ENCODE results near the gene NPFFR1.
"Not testable (repeated sequence)": the region's sequence is repeated elsewhere in the genome, so short reads cannot be mapped to it uniquely, and the experiment has no call there.

The NPFFR1 gene

DNA sequence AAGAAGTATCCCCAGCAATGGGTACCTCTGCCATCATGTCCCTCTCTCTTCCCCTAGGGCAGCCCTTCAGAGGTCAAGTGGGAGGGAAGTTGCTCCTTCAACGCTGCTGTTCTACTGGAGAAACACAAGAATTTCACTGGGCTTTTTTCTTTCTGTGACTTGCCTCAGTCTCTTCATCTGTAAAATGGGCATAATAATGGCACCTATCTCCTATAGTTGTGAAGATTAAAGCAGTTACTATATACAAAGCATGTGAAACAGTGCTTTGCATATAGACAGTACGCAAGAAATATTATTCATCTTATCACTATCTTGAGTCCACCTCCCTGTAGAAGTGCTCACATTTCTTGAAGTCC is 1.6 kb upstream of the NPFFR1 start:
- no peak for DNase-seq (ENCODE audit: low read depth)

DNA sequence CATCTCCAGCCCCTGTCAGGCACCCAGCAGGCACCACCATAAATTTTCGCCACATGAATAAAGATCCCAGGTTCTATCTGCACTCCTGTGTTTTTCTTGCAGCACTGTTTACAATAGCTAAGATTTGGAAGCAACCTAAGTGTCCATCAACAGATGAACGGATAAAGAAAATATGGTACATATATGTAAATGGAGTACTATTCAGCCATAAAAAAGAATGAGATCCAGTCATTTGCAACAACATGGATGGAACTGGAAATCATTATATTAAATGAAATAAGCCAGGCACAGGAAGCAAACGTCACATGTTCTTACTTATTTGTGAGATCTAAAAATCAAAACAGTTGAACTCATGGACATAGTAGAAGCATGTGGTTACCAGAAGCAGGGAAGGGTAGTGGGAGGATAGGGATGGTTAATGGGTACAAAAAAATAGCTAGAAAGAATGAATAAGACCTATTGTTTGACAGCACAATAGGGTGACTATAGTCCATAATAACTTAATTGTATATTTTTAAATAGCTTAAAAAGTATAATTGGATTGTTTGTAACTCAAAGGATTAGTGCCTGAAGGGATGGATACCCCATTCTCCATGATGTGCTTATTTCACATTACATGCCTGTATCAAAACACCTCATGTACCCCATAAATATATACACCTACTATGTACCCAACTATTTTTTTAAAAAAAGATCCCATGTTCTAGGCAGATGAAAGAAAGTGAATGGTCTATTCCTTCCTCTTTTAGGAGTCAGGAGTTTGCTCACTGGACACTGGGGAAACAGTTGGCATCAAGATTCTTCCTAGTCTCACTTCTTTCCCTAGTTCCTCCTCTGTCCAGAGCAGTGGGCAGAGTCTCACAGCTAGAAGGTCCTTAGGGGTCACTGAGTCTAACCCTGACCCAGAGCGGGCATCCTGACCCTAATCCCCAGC is 1.0 kb upstream of the NPFFR1 start:
- no peak for DNase-seq (ENCODE audit: low read depth)

DNA sequence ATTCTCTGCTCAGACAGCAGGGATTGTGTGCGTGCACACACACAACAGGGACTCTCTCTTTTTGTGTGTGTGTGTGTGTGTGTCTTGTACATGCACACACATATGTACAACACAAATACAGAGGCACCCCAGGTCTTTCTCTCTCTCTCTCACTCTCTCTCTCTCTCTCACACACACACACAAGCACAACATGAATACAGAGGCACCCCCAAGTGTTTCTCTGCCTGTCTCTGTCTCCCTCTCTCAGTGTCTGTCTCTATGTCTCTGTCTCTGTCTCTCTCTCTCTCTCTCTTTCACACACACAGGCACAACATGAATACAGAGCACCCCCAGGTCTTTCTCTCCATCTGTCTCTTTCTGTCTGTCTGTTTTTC is 746 bp downstream of the NPFFR1 start:
- no peak for DNase-seq (ENCODE audit: low read depth)

DNA sequence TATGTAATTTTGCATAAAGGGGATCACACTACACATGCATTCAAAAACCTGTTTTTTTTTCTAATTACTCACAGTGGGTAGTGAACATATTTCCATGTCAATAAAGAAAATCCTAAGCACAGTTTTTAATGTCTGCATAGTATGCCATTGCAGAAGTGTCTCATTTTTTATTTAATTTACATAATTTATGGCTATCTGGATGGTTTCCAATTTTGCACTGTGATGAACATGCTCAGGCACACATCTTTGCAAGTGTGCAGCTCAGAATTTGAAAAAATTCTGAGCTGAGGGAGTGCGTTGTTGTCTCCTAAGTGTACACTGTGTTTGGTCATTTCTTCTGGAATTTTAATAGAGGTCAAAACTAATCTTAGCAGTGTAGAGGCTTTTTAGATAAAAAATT is 2.2 kb downstream of the NPFFR1 start:
- no peak for DNase-seq (ENCODE audit: low read depth)

DNA sequence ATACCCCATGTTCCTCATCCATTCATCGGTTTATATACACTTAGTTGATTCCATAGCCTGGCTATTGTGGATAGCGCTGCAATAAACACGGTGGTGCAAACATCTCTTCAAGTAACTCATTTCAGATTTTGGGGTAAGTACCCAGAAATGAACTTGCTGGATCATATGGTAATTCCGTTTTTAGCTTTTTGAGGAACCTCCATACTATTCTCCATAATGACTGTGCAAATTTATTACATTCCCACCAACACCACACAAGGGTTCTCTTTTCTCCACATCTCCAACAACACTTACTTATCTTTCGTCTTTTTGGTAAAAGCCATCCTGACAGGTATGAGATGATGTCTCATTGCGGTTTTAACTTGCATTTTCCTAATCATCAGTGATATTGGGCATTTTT is 3.7 kb downstream of the NPFFR1 start:
- DNase-seq (ENCODE audit: low read depth), result no peak

DNA sequence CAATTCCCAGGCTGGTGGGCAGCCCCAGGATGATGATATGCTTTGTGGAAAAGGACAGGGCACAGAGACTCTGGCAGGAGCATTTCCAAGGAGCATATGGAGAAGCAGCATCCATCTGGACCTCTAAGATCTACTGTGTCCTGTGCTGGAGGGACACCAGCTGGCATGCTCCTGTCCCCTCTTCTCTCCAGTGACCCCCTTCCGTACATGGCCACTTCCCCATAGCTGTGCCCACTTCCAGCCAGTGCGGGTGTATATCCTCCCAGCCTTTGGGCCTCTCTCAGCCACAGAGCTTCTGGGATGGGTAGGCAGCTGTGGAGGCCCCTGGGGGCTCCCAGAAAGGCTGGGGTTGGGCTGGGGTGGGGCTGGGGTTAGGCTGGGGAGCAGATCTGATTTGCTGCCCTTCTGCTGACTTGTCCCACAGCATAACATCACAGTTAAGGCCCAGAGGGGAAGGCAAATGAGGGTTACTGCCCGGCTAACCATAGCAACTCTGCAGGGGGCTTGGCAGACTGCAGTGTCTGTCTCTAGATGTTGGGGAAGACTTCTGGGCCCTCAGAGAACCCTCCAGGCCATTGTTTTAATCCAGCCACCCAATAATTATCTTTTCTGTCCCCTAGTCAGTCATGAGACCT is 6.3 kb downstream of the NPFFR1 start:
- no peak for DNase-seq (ENCODE audit: low read depth)

DNA sequence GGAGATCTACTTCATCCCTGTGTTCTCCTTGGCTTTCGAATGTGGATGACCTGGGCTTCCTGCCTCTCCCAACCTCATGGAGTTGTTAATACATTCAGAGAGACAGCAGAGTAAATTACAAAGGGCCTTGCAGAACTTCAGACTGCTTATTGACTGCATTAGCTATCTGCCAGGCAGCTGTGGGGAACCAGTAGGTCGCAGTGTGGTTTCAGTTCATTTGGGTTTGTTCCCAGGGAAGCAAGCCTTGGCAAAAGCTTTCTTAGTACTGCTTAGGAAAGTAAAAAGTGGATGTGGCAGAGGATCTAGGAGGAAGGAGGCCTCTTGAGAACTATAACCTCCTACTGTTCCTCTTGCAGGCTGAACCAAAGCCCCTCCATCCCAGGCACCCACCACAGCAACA is 9.2 kb downstream of the NPFFR1 start:
- no peak for DNase-seq (ENCODE audit: low read depth)

DNA sequence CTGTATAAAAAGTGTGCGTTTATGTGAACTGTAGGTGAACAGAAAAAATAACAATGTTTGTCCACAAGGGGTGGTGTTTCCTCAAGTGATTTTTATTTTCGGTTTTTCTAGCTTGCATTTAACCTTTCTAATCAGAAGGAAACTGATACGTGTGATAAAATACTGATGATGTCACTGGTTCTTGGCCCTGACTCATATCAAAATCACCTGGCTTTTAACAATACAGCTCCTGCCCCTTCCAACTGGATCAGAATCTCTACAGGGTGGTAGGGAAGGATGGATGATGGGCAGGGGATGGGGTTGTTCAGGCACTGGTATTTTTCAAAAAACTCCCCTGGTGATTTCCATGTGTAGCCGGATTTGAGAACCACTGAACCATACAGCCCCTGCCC is 10.9 kb downstream of the NPFFR1 start:
- DNase-seq (ENCODE audit: low read depth), result no peak

DNA sequence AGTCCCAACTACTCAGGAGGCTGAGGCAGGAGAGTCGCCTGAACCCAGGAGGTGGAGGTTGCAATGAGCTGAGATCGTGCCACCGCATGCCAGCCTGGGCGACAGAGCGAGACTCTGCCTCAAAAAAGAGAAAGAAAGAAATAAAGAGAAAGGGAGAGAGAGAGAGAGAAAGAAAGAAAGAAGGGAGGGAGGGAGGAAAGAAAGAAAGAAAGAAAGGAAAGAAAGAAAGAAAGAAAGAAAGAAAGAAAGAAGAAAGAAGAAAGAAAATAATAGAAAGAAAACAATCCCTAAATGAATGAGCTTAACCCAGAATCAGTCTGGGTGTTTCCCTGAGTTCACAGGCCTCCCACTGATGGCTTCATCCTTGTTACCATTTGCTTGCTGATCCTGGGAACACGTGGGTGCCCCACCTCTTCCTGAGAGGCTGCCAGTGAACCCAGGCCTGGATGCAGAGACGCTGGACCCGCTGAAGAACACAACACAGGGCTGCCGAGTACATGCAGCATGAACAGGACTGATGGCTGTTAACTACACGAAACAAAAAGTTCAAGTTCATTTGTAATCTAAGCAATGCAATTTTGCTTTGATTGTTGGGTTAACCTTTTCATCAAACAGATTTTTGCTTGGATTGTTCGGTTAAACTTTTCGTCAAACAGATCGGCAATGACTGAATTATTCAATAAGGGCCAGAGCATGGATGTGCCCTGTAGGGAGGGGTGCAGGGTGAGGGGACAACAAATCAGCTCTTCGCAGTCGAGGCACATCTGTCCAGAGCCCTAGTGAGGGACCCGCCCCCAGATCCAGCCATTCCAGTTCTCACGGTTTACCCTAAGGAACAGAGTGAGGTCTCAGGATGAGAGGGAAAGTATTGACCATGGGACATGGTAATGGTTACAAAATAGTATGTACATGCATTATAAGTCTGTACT is 11.5 kb downstream of the NPFFR1 start:
- no peak for DNase-seq (ENCODE audit: low read depth)

DNA sequence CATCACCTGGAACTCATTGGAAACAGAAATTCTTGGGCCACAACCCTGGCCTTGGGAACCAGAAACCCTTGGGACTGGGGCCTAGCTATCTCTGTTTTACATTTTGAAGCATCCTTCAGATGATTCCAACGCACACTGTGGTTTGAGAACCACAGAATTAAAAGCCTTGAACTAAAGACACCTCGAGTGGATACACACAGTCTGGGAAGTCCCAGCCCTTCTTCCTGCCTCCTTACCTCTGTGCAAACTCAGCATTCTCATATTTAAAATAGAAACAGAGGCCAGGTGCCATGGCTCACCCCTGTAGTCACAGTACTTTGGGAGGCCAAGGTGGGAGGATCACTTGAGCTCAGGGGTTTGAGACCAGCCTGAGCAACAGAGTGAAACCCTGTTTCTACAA is 12.9 kb downstream of the NPFFR1 start:
- DNase-seq (ENCODE audit: low read depth), result no peak

DNA sequence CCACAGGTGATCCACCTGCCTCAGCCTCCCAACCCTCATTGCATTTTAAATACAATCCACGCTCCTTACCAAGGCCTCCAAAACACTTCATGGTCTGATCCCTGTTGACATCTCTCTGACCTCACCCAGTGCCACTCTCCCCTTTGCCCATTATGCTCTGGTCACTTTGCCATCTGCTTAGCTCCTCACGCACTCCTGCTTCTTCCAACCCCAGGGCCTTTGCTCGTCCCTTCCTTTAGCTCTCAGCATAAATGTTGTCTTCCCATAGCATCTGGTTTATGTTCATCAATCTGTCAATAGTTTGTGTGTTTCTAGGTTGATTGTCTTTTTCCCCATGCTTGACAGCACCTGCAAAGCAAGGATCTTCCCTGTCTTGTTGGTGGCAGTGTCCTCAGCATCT is 14.1 kb downstream of the NPFFR1 start:
- DNase-seq (ENCODE audit: low read depth), result no peak

DNA sequence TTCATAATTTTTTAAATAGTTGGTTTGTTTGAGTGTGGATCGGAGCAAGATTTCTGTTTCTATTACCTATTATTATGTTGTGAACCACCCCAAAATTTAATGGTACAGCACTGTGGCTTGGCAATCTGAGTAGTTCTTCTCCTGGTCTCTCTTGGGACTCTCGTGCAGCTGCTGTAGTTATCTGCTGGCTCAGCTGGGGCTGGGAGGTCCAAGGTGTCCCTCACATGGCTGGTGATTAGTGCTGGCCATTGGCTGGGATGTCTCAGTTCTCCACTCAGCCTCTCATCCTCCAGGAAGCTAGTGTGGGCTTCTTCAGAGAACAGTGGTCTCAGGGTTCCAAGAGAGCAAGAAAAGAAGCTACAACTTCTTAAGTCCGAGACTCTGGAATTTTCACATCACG is 15.4 kb downstream of the NPFFR1 start:
- DNase-seq (ENCODE audit: low read depth), result no peak

DNA sequence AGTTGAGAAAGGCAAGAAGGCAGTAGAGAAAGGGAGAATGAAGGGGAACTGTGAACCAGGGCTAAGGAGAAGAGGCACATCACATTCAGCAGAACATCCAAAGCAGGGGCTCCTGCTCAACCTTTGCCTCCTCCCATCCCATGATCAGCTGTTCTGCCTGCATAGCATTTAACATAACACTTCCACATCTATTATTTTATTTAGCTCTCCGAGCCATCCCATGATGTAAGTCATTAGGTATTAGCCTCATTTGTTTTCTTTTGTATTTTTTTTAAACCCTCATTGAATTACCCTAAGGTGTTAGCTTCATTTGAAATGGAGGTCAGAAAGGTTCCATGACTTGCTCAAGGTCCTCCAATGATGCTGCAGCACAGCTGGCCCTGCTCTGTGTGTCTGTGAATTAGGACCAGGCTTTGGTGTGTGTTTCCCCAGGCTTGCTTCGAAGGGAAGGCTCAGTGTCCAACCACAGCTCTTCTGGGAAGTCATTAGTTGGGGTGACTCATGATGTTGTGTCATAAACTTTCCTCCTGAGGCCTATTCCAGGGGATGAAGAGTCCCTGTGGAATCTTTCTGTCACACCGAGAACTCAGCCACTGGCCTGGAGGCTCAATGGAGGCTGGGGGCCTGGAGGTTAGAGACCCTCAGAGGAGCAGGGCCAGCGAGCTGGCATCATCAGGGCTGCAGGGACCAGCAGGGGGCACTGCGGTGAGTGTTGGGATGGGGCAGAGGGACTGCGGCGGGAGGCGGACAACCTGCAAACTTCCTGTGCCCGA is 16.5 kb downstream of the NPFFR1 start:
- DNase-seq (ENCODE audit: low read depth), result no peak

DNA sequence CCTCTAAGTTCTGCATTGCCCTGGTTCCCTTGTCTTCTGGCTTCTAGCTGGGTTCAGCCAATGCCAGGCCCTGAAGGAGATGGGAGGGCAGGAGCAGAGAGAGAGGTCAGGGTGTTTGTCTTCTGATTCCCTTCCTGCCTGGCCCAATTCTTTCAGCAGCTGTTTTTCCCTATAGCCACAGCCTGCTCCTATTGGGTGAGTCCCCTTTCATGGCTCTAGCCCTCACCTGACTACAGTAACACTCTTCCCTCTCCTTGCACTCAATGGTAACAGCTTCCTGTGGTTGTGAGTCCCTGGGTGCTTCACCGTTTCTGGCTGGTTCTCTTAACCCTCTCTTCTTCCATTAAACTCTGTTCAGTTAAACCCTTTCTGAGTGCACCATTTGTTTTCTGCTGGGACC is 17.1 kb downstream of the NPFFR1 start:
- DNase-seq (ENCODE audit: low read depth), result no peak

DNA sequence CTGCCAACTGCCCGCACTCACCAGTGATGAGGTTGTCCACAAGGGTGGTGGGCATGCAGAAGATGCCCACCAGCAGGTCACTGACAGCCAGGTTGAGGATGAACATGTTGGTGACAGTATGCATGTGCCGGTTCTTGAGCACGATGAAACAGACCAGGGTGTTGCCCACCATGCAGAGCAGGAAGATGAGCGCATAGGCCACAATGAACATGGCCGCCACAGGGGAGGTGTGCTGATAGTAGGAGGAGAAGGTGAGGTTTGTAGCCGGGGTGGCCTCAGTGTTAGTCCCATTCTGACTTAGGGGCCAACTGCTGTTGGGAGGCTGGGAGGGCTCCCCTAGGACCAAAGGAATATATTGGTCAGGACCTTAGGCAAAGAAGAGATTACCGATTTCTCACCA is 17.7 kb downstream of the NPFFR1 start:
- no peak for DNase-seq (ENCODE audit: low read depth)

DNA sequence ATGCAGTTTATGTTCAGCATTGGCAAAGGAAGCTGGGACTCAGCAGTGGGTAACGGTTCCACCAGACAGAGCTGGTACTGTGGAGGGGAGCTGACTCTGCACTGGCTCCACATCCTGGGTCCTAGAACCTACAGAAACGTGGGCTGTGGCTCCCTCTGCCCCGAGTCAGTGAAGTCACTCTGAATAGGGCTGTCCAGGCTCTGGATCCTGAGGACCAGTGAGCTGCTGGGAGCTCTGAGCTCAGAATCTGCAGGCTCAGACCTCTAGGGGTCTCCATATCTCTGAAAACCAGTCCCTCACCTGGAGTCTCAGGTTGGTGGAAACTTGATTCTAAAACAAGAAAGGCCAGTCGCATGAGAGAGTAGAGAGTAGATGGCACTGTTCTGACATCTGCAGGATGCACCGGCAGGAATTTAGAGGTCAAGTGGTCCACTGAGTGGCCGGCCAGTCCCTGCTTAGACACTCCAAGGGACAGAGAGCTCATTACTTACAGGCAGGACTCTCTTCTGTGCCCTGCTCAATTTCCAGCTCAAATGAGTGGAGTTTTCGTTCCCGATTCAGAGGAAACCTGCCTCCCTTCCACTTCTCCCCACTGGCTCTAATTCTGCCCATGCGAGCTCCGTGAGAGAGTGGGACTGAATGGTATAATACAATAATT is 18.6 kb downstream of the NPFFR1 start:
- DNase-seq (ENCODE audit: low read depth), result no peak

DNA sequence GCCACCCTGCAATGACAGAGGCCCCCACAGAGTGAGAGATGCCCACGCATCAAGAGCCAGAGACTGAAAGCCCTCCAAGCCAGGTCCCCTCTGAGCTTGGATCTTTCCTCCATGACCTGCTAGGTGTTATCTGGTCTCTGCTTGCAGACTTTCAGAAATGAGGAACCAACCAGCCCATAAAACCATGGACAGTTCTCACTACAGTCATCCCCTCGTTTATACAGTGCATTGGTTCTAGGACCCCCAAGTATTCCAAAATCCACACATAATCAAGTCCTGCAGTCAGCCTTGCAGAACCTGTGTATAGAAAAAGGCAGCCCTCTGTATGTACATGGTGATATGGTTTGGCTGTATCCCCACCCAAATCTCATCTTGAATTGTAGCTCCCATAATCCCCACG is 23.1 kb downstream of the NPFFR1 start:
- no peak for DNase-seq (ENCODE audit: low read depth)

DNA sequence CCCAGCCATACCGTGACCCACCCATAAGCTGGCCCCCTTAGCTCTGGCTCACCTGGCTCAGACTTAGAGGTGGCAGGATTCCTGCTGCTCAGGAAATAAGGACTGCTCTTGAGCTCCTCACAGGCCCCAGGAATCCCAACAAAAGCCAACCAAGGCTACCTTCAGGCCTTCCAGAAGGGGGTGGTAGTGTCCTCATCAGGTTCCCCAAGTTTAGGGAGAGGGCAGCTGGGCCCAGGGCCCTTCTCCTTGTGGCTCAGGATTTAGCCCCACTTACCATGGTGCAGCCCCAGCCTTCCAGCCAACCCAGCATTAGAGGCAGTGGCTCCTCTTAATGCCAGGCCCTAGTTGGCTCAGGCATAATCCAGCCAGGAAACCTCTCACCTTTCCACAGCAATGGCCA is 23.5 kb downstream of the NPFFR1 start:
- no peak for DNase-seq (ENCODE audit: low read depth)

DNA sequence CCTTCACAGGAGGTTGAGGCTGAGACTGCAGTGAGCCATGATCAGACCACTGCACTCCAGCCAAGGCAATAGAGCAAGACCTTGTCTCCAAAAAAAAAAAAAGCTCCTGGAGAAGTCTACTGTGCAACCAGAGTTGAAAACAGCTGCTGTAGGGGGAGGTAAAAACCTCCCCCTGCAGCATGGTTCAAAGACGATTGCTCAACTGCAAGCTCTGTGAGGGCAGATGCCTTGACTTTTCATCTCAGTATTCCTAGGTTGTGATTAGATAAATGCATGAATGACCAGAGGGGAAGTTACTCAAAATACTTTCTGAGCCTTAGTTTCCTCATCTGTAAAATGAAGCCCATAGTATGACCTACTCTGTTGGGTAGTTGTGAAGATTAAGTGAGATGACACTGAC is 25.6 kb downstream of the NPFFR1 start:
- DNase-seq (ENCODE audit: low read depth), result no peak

DNA sequence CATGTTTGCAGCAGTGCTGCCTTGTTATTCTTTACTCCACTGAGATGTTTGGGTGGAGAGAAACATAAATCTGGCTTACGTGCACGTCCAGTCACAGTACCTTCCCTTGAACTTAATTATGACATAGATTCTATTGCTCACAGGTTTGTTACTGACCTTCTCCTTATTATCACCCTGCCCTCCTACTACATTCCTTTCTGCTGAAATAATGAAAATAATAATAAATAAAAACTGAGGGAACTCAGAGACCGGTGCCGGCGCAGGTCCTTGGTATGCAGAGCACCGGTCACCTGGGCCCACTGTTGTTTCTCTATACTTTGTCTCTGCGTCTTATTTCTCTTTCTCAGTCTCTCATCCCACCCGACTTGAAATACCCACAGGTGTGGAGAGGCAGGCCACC is 26.0 kb downstream of the NPFFR1 start:
- not testable (repeated sequence) for DNase-seq (ENCODE audit: low read depth)

DNA sequence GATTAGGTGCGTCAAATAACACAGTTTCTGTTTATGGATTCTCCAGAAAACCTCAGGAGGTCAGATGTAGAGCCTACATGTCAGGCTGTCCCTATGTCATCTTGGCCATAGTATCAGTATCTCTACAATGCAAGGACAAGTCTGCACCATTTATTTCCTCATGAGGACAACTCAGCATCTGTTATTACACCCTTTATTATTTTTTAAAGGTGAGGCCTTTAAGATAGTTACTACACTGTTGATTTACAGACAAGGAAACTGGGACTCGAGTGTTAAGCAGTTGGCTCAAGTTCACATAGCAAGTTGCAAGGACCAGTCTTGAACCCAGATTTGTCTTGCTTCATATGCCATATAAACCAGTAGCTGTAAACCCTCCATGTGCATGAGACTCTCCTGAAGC is 27.3 kb downstream of the NPFFR1 start:
- DNase-seq (ENCODE audit: low read depth), result no peak

All from T follicular helper cell (primary cell).